HG02870 (cell line): ENCODE measurements around the gene LASP1NB.
"Not testable (repeated sequence)": the region's sequence is repeated elsewhere in the genome, so short reads cannot be mapped to it uniquely, and the experiment has no call there.

ENCODE experiments used
- ATAC-seq: cut with Tn5 transposase; IDR thresholded peaks from one replicate; pipeline ENCODE4 v1.9.1; 2021; ENCODE audit warnings: mild to moderate bottlenecking, moderate library complexity; ENCODE audit not compliant: unreplicated experiment

The LASP1NB gene

GRCh38 chr17:38916771-38917170 is 8.6 kb upstream of the LASP1NB start:
- ATAC-seq = no peak

- no peak for ATAC-seq
Observed at GRCh38 chr17:38917259-38917658, 8.2 kb upstream of the LASP1NB start.

- ATAC-seq = no peak
Observed at GRCh38 chr17:38918129-38918913, 7.1 kb upstream of the LASP1NB start.

GRCh38 chr17:38918916-38919315 is 6.5 kb upstream of the LASP1NB start:
- no peak for ATAC-seq

GRCh38 chr17:38919316-38920078 is 5.9 kb upstream of the LASP1NB start:
- no peak for ATAC-seq

- ATAC-seq = no peak
Observed at GRCh38 chr17:38920374-38921291, 4.8 kb upstream of the LASP1NB start.

- no peak for ATAC-seq
Observed at GRCh38 chr17:38921756-38922411, 3.5 kb upstream of the LASP1NB start.

- ATAC-seq = no peak
Observed at GRCh38 chr17:38922538-38923297, 2.7 kb upstream of the LASP1NB start.

- no peak for ATAC-seq
Observed at GRCh38 chr17:38926293-38927070, 1.1 kb downstream of the LASP1NB start.

GRCh38 chr17:38930782-38931181 is 5.4 kb downstream of the LASP1NB start:
- not testable (repeated sequence) for ATAC-seq

- not testable (repeated sequence) for ATAC-seq
Observed at GRCh38 chr17:38933962-38934361, 8.5 kb downstream of the LASP1NB start.

GRCh38 chr17:38939987-38940386 is 14.6 kb downstream of the LASP1NB start:
- ATAC-seq = no peak

GRCh38 chr17:38940404-38940803 is 15.0 kb downstream of the LASP1NB start:
- no peak for ATAC-seq

- no peak for ATAC-seq
Observed at GRCh38 chr17:38942696-38943334, 17.4 kb downstream of the LASP1NB start.

GRCh38 chr17:38943607-38944006 is 18.2 kb downstream of the LASP1NB start:
- ATAC-seq = no peak

- no peak for ATAC-seq
Observed at GRCh38 chr17:38947189-38947588, 21.8 kb downstream of the LASP1NB start.

GRCh38 chr17:38953800-38954199 is 28.4 kb downstream of the LASP1NB start:
- not testable (repeated sequence) for ATAC-seq

- ATAC-seq = no peak
Observed at GRCh38 chr17:38958326-38958725, 32.9 kb downstream of the LASP1NB start.

- no peak for ATAC-seq
Observed at GRCh38 chr17:38958756-38959155, 33.3 kb downstream of the LASP1NB start.
